ENCODE results near the gene TBXA2R. TPM values are rescaled to one million over a fixed set of nuclear protein-coding genes. Genes with fewer than 3 reads are reported as not detected.

TBXA2R gene
- total RNA-seq, 1 donor from 2014 or later, result 0.39 TPM

DNA sequence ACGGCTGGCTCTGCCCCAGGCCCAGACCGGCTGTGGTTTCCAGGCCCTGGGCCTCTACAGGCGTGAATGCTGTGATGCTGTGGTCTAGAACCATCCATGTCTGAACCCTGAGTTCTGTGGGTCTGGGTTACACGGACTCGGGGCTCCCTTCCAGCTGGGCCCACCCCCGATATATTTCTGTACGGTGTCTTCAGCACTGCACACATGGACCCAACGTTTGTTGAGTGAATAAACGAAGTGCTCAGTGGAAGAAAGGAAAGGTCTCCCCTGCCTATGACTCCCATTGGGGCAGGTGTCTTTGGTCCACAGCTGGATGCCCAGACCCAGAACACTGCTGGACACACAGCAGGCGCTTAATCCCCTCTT, 61.0 kb downstream of the TBXA2R start:
- Mint-ChIP-seq H3K4me3 (ENCODE audit: unreplicated experiment) (no peak overlapping the region), H3K9me3 (ENCODE audit: unreplicated experiment) (no peaks in the 10 kb centered on the region), H3K4me1 (ENCODE audit: low read depth, unreplicated experiment) (no peaks in the 10 kb centered on the region), H3K27ac (ENCODE audit: unreplicated experiment) (no peak overlapping the region), H3K36me3 (ENCODE audit: low read depth, unreplicated experiment) (peaks cover 1% of the 10 kb centered on the region), H3K27me3 (ENCODE audit: low read depth, unreplicated experiment) (no peaks in the 10 kb centered on the region)
- H3K36me3 ChIP-seq (ENCODE audit: insufficient read depth, low read length), result peaks cover 3% of the 10 kb centered on the region
- H3K4me3 ChIP-seq (ENCODE audit: insufficient read depth, low read depth, low read length), result no peak overlapping the region
- H4K20me1 ChIP-seq (ENCODE audit: insufficient read depth, low read length), result peaks cover 62% of the 10 kb centered on the region
- no peaks in the 10 kb centered on the region for H3K4me1 ChIP-seq (ENCODE audit: insufficient read depth, low read length)
- no peaks in the 10 kb centered on the region for H3K27me3 ChIP-seq (ENCODE audit: insufficient read depth, low read length)
- FAIRE-seq (no peak), DNase-seq (ENCODE audit: low read depth) (no peak)
- no peaks in the 10 kb centered on the region for H3K9me3 ChIP-seq (ENCODE audit: insufficient read depth, low read depth, low read length)
- TF ChIP-seq EZH2 (IDR thresholded peaks at IDR 0.05; ENCODE audit: insufficient read depth, low read length), result no peak
- TF ChIP-seq, protein P1, sequence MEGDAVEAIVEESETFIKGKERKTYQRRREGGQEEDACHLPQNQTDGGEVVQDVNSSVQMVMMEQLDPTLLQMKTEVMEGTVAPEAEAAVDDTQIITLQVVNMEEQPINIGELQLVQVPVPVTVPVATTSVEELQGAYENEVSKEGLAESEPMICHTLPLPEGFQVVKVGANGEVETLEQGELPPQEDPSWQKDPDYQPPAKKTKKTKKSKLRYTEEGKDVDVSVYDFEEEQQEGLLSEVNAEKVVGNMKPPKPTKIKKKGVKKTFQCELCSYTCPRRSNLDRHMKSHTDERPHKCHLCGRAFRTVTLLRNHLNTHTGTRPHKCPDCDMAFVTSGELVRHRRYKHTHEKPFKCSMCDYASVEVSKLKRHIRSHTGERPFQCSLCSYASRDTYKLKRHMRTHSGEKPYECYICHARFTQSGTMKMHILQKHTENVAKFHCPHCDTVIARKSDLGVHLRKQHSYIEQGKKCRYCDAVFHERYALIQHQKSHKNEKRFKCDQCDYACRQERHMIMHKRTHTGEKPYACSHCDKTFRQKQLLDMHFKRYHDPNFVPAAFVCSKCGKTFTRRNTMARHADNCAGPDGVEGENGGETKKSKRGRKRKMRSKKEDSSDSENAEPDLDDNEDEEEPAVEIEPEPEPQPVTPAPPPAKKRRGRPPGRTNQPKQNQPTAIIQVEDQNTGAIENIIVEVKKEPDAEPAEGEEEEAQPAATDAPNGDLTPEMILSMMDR (IDR thresholded peaks at IDR 0.05; ENCODE audit: insufficient read depth, low read depth, low read length), result no peak
- H3K4me2 ChIP-seq (ENCODE audit: low read length), result no peak overlapping the region
- H3K27ac ChIP-seq (ENCODE audit: low read depth, low read length), result no peak overlapping the region
- H2AFZ ChIP-seq (ENCODE audit: low read depth, low read length), result no peak overlapping the region
- no peak overlapping the region for H3K9ac ChIP-seq (ENCODE audit: low read length)
- peaks cover 2% of the 10 kb centered on the region for H3K79me2 ChIP-seq (ENCODE audit: insufficient read depth, low read length)

DNA sequence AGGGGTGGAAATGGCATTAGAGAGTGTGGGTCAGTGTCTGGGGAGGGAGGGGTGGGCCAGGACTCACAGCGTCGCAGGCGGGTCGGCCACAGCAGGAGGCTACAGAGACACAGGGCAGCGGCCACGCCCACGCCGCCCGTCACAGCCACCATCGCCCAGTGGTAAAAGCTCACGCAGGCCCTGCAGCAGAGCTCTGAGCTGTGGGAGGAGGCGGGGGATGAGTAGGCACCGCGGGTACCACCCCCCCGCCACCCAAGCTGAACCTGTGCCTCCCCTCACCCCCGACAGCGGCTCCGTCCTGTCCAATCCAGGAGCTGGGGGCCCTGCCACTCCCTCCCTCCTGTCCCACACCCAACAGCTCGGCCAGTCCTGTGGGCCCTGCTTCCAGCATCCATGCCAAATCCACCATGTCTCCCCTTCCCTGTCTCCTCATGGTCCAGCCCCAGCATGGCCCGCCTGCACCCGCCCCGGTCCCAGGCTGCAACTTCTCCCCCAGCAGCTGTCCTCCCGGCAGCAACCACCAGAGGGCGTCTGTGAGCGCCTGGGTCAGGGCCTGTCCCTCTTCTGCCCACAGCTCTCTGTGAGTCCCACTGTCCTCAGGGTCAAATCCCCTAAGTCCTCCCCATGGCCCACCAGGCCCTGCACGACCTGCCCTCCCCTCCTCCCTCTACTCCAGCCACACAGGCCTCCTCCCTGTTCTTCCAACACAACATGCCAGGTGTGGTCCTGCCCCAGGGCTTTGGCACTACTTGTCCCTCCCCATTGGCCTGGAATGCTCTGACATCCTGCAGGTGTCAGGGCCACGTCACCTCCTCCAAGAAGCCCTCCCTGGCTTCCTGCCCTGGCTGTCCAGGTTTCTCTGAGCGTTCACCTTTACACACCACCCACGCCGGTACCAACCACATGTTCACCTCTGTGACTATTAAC, 61.7 kb downstream of the TBXA2R start:
- Histone ChIP-seq H3K4me1 (ENCODE audit: insufficient read depth, low read length) (no peaks in the 10 kb centered on the region), H3K36me3 (ENCODE audit: insufficient read depth, low read length) (peaks cover 3% of the 10 kb centered on the region), H4K20me1 (ENCODE audit: insufficient read depth, low read length) (peaks cover 61% of the 10 kb centered on the region), H3K4me3 (ENCODE audit: insufficient read depth, low read depth, low read length) (no peak overlapping the region), H3K4me2 (ENCODE audit: low read length) (no peak overlapping the region), H3K9ac (ENCODE audit: low read length) (no peak overlapping the region), H3K27ac (ENCODE audit: low read depth, low read length) (no peak overlapping the region), H3K27me3 (ENCODE audit: insufficient read depth, low read length) (no peaks in the 10 kb centered on the region), H3K9me3 (ENCODE audit: insufficient read depth, low read depth, low read length) (no peaks in the 10 kb centered on the region), H2AFZ (ENCODE audit: low read depth, low read length) (no peak overlapping the region), H3K79me2 (ENCODE audit: insufficient read depth, low read length) (no peaks in the 10 kb centered on the region)
- no peak for TF ChIP-seq EZH2 (IDR thresholded peaks at IDR 0.05; ENCODE audit: insufficient read depth, low read length)
- TF ChIP-seq, protein P1 (IDR thresholded peaks at IDR 0.05; ENCODE audit: insufficient read depth, low read depth, low read length), result peak; percentile 61
- no peak overlapping the region for H3K27ac Mint-ChIP-seq (ENCODE audit: unreplicated experiment)
- H3K36me3 Mint-ChIP-seq (ENCODE audit: low read depth, unreplicated experiment), result peaks cover 1% of the 10 kb centered on the region
- DNase-seq (ENCODE audit: low read depth), result no peak
- H3K4me1 Mint-ChIP-seq (ENCODE audit: low read depth, unreplicated experiment), result no peaks in the 10 kb centered on the region
- no peak for FAIRE-seq
- H3K27me3 Mint-ChIP-seq (ENCODE audit: low read depth, unreplicated experiment), result no peaks in the 10 kb centered on the region
- H3K9me3 Mint-ChIP-seq (ENCODE audit: unreplicated experiment), result no peaks in the 10 kb centered on the region
- no peak overlapping the region for H3K4me3 Mint-ChIP-seq (ENCODE audit: unreplicated experiment)

Other genes starting within 250 kb of the TBXA2R start
- gene NFIC, start 240.3 kb downstream of the TBXA2R start, total RNA-seq, result 38.3 and 49.8 TPM in 2 replicates
- not detected in 2 replicates for gene SMIM24, start 126.3 kb downstream of the TBXA2R start, total RNA-seq
- gene SMIM44, start 123.4 kb downstream of the TBXA2R start, total RNA-seq, result not detected in 2 replicates
- 14.5 and 16.2 TPM in 2 replicates for gene DOHH, start 106.2 kb downstream of the TBXA2R start, total RNA-seq
- gene FZR1, start 100.6 kb downstream of the TBXA2R start, total RNA-seq, result 47.0 and 51.8 TPM in 2 replicates
- 0.68 TPM in 1 of 2 replicates, not detected in the other for gene TEKTIP1, start 67.7 kb downstream of the TBXA2R start, total RNA-seq
- gene MFSD12, start 49.3 kb downstream of the TBXA2R start, total RNA-seq, result 181 and 201 TPM in 2 replicates
- gene HMG20B, start 33.9 kb downstream of the TBXA2R start, total RNA-seq, result 55.9 and 63.8 TPM in 2 replicates
- gene GIPC3, start 21.4 kb downstream of the TBXA2R start, total RNA-seq, result 0.09 and 0.10 TPM in 2 replicates
- gene CACTIN, start 19.9 kb upstream of the TBXA2R start, total RNA-seq, result 22.0 and 26.7 TPM in 2 replicates
- 42.0 and 44.2 TPM in 2 replicates for gene PIP5K1C, start 93.6 kb upstream of the TBXA2R start, total RNA-seq
- 0.58 and 2.0 TPM in 2 replicates for gene TJP3, start 101.5 kb upstream of the TBXA2R start, total RNA-seq
- 16.4 and 16.5 TPM in 2 replicates for gene APBA3, start 154.8 kb upstream of the TBXA2R start, total RNA-seq
- 41.6 and 43.5 TPM in 2 replicates for gene MRPL54, start 155.8 kb upstream of the TBXA2R start, total RNA-seq
- gene RAX2, start 165.4 kb upstream of the TBXA2R start, total RNA-seq, result not detected in 2 replicates
- gene MATK, start 179.5 kb upstream of the TBXA2R start, total RNA-seq, result 0.22 TPM in 1 of 2 replicates, not detected in the other

All from astrocyte (in vitro differentiated cells and primary cell).